Loucy (cell line): Measurements from ENCODE around the gene GDI2.

Source experiments
- H2AFZ ChIP-seq: fragments of 200-600 bp; sonication (generic); 2 replicates; pipeline ENCODE4 v1.6.0; 2016; ENCODE audit warnings: antibody characterized with exemption, mild to moderate bottlenecking, low read length, moderate library complexity
- H3F3A ChIP-seq: fragments of 200-600 bp; 2 replicates; pipeline ENCODE4 v1.6.0; 2016; ENCODE audit warnings: antibody characterized with exemption, low read depth, mild to moderate bottlenecking
- H3K27me3 ChIP-seq: fragments of 200-600 bp; sonication (generic); 2 replicates; pipeline ENCODE4 v1.6.1; 2014; ENCODE audit warnings: low read length, mild to moderate bottlenecking; ENCODE audit not compliant: insufficient read depth, poor library complexity, severe bottlenecking
- H3K36me3 ChIP-seq: fragments of 200-600 bp; sonication (generic); 2 replicates; pipeline ENCODE4 v1.6.1; 2016; ENCODE audit warnings: low read length; ENCODE audit not compliant: insufficient read depth
- H3K4me1 ChIP-seq: fragments of 200-600 bp; sonication (generic); 2 replicates; pipeline ENCODE4 v1.5.1; 2014; ENCODE audit warnings: low read length, mild to moderate bottlenecking; ENCODE audit not compliant: insufficient read depth, poor library complexity, severe bottlenecking
- H3K4me2 ChIP-seq: fragments of 200-600 bp; sonication (generic); 2 replicates; pipeline ENCODE4 v1.6.0; 2014; ENCODE audit warnings: antibody characterized with exemption, low read length, low read depth, mild to moderate bottlenecking; ENCODE audit not compliant: poor library complexity, severe bottlenecking
- H3K4me3 ChIP-seq: fragments of 200-600 bp; sonication (generic); 2 replicates; pipeline ENCODE4 v1.5.1; 2014; ENCODE audit warnings: low read length, mild to moderate bottlenecking, mixed read lengths; ENCODE audit not compliant: poor library complexity, severe bottlenecking
- H3K79me2 ChIP-seq: fragments of 200-600 bp; sonication (generic); 2 replicates; pipeline ENCODE4 v1.6.1; 2014; ENCODE audit warnings: low read length; ENCODE audit not compliant: insufficient read depth
- H3K9ac ChIP-seq: fragments of 200-600 bp; sonication (generic); 2 replicates; pipeline ENCODE4 v1.6.0; 2014; ENCODE audit warnings: mild to moderate bottlenecking, low read depth, low read length, moderate library complexity; ENCODE audit not compliant: poor library complexity, severe bottlenecking
- H3K9me2 ChIP-seq: fragments of 200-600 bp; sonication (generic); replicated peaks from 2 replicates; pipeline ENCODE4 v1.6.1; 2016; ENCODE audit warnings: low read depth, low read length, mixed read lengths
- H3K9me3 ChIP-seq: fragments of 200-600 bp; sonication (generic); 2 replicates; pipeline ENCODE4 v1.6.1; 2014; ENCODE audit warnings: mild to moderate bottlenecking, antibody characterized with exemption, low read length, low read depth; ENCODE audit not compliant: insufficient read depth
- H4K20me1 ChIP-seq: fragments of 200-600 bp; sonication (generic); 2 replicates; pipeline ENCODE4 v1.6.0; 2014; ENCODE audit warnings: antibody characterized with exemption, low read length, mild to moderate bottlenecking; ENCODE audit not compliant: insufficient read depth, poor library complexity, severe bottlenecking
- EZH2phosphoT487 ChIP-seq: fragments of 200-600 bp; IDR thresholded peaks from 2 replicates; pipeline ENCODE4 v1.6.1; 2018; ENCODE audit warnings: antibody characterized with exemption, mild to moderate bottlenecking, moderate library complexity, borderline replicate concordance
- TF ChIP-seq, protein P1 (sequence below): fragments of 200-600 bp; sonication (generic); conservative IDR thresholded peaks from 2 replicates; pipeline ENCODE4 v1.5.1; 2014; ENCODE audit warnings: mild to moderate bottlenecking, antibody characterized with exemption, low read length

The GDI2 gene

DNA sequence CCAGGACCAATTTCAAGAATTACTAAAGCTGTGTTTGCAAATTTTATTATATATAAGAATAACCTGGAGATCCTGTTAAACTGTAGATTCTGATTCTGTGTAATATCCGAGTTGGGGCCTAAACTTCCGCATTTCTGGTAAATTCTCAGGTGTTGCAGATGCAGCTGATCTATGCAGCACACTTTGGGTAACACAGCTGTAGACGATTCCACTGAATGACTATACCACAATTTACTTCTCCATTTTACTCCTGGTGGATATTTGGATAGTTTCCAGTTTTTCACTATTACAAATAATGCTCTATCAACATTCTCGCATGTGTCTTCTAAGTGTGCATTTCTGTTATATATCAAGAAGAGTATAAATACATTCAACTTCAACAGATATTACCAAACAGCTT, 7.5 kb downstream of the GDI2 start:
- no peak overlapping the region for H3K9ac ChIP-seq
- no peaks in the 10 kb centered on the region for H3K9me3 ChIP-seq
- no peaks in the 10 kb centered on the region for H3K9me2 ChIP-seq
- peaks cover 9% of the 10 kb centered on the region; the same call in 1 of the 2 replicates for H3K36me3 ChIP-seq
- TF ChIP-seq EZH2phosphoT487 = no peak
- TF ChIP-seq, protein P1, sequence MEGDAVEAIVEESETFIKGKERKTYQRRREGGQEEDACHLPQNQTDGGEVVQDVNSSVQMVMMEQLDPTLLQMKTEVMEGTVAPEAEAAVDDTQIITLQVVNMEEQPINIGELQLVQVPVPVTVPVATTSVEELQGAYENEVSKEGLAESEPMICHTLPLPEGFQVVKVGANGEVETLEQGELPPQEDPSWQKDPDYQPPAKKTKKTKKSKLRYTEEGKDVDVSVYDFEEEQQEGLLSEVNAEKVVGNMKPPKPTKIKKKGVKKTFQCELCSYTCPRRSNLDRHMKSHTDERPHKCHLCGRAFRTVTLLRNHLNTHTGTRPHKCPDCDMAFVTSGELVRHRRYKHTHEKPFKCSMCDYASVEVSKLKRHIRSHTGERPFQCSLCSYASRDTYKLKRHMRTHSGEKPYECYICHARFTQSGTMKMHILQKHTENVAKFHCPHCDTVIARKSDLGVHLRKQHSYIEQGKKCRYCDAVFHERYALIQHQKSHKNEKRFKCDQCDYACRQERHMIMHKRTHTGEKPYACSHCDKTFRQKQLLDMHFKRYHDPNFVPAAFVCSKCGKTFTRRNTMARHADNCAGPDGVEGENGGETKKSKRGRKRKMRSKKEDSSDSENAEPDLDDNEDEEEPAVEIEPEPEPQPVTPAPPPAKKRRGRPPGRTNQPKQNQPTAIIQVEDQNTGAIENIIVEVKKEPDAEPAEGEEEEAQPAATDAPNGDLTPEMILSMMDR = no peak
- no peak overlapping the region for H3K4me3 ChIP-seq
- peak overlapping the region; percentile 86 for H3K4me2 ChIP-seq
- H4K20me1 ChIP-seq = peaks cover 97% of the 10 kb centered on the region
- H2AFZ ChIP-seq = no peak overlapping the region
- H3F3A ChIP-seq = no peaks in the 10 kb centered on the region
- no peaks in the 10 kb centered on the region for H3K27me3 ChIP-seq
- H3K79me2 ChIP-seq = peaks cover 100% of the 10 kb centered on the region
- peaks cover 41% of the 10 kb centered on the region for H3K4me1 ChIP-seq

DNA sequence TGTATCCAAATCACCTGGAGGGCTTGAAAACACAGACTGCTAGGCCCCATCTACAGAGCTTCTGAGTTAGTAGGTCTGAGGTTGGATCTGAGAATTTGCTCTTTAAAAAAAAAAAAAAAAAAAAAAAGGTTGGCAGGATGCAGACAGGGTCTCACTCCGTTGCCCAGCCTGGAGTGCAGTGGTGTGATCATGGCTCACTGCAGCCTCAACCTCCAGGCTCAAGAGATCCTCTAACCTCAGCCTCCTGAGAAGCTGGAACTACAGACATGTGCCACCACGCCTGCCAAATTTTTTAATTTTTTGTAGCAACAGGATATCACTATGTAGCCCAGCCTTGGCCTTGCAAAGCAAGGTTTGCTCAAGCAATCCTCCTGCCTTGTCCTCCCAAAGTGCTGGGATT, 8.0 kb downstream of the GDI2 start:
- H3K36me3 ChIP-seq = peaks cover 14% of the 10 kb centered on the region; the same call in 1 of the 2 replicates
- no peaks in the 10 kb centered on the region for H3K27me3 ChIP-seq
- H3F3A ChIP-seq = no peaks in the 10 kb centered on the region
- H3K4me1 ChIP-seq = peaks cover 37% of the 10 kb centered on the region
- peaks cover 97% of the 10 kb centered on the region for H4K20me1 ChIP-seq
- H3K9me3 ChIP-seq = no peaks in the 10 kb centered on the region
- H3K4me2 ChIP-seq = peak overlapping the region; percentile 39
- no peak overlapping the region for H2AFZ ChIP-seq
- no peak for TF ChIP-seq EZH2phosphoT487
- TF ChIP-seq, protein P1 = no peak
- no peak overlapping the region for H3K9ac ChIP-seq
- no peaks in the 10 kb centered on the region for H3K9me2 ChIP-seq
- H3K4me3 ChIP-seq = no peak overlapping the region
- H3K79me2 ChIP-seq = peaks cover 100% of the 10 kb centered on the region

DNA sequence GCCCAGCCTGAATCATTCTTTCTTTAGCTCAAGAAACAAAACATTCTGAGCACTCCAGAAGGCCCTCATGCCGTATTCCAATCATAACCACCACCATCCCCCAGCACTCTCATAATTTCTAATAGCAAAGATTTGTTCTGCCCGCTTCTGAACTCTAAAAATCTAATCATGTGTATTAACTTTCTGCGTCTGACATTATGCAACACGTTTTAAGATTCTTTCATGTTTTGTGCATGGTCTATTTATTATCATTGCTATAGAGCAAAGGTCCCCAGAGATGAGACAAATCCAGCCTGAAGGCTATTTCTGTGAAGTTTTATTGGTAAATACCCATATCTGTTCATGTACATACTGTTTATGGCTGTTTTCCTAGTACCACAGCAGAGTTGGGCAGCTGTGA, 8.8 kb downstream of the GDI2 start:
- H3K9me2 ChIP-seq = no peaks in the 10 kb centered on the region
- H3K79me2 ChIP-seq = peaks cover 100% of the 10 kb centered on the region
- peak overlapping the region; percentile 39 for H3K4me2 ChIP-seq
- H3K9me3 ChIP-seq = no peaks in the 10 kb centered on the region
- no peak overlapping the region for H3K4me3 ChIP-seq
- peaks cover 93% of the 10 kb centered on the region for H4K20me1 ChIP-seq
- no peaks in the 10 kb centered on the region for H3K27me3 ChIP-seq
- peaks cover 28% of the 10 kb centered on the region for H3K4me1 ChIP-seq
- H3K9ac ChIP-seq = no peak overlapping the region
- H3F3A ChIP-seq = no peaks in the 10 kb centered on the region
- TF ChIP-seq, protein P1 = no peak
- no peak for TF ChIP-seq EZH2phosphoT487
- H3K36me3 ChIP-seq = peaks cover 22% of the 10 kb centered on the region; the same call in 1 of the 2 replicates
- H2AFZ ChIP-seq = no peak overlapping the region
